ENCODE data around the gene SLC8A2. TPM values are rescaled to one million over a fixed set of nuclear protein-coding genes. Genes with fewer than 3 reads are reported as not detected.

Gene SLC8A2
- total RNA-seq, 1 donor from 2014 or later = 0.27 TPM

- Histone ChIP-seq H3K27ac (no peak overlapping the region), H3K36me3 (no peaks in the 10 kb centered on the region), H3K9me3 (no peaks in the 10 kb centered on the region), H3K4me3 (no peak overlapping the region), H3K27me3 (ENCODE audit: low read depth) (peaks cover 33% of the 10 kb centered on the region), H3K4me1 (no peaks in the 10 kb centered on the region)
- TF ChIP-seq CTCF (IDR thresholded peaks at IDR 0.05) = no peak
- intact Hi-C loops (cut with DNase I) = no loop called here
- DNase-seq = peak; percentile 3
- ATAC-seq = no peak
Measured at GRCh38 chr19:47408156-47408938, 63.3 kb downstream of the SLC8A2 start.

- H3K4me1 ChIP-seq = no peaks in the 10 kb centered on the region
- H3K4me3 ChIP-seq = no peak overlapping the region
- no peaks in the 10 kb centered on the region for H3K9me3 ChIP-seq
- no peaks in the 10 kb centered on the region for H3K36me3 ChIP-seq
- intact Hi-C loops (cut with DNase I) = no loop called here
- no peak overlapping the region for H3K27ac ChIP-seq
- no peak for DNase-seq
- TF ChIP-seq CTCF (IDR thresholded peaks at IDR 0.05) = no peak
- ATAC-seq = no peak
- peaks cover 33% of the 10 kb centered on the region for H3K27me3 ChIP-seq (ENCODE audit: low read depth)
Measured at GRCh38 chr19:47407417-47407774, 64.3 kb downstream of the SLC8A2 start.

GRCh38 chr19:47406711-47407416, 64.8 kb downstream of the SLC8A2 start:
- Histone ChIP-seq H3K27me3 (ENCODE audit: low read depth) (peaks cover 33% of the 10 kb centered on the region), H3K4me1 (no peaks in the 10 kb centered on the region), H3K4me3 (no peak overlapping the region), H3K36me3 (no peaks in the 10 kb centered on the region), H3K27ac (no peak overlapping the region), H3K9me3 (no peaks in the 10 kb centered on the region)
- peak; percentile 33 to 62 for ATAC-seq
- intact Hi-C loops (cut with DNase I) = no loop called here
- DNase-seq = no peak
- TF ChIP-seq CTCF (IDR thresholded peaks at IDR 0.05) = no peak

GRCh38 chr19:47405854-47406417, 65.8 kb downstream of the SLC8A2 start:
- no peak for TF ChIP-seq CTCF (IDR thresholded peaks at IDR 0.05)
- intact Hi-C loops (cut with DNase I) = no loop called here
- H3K9me3 ChIP-seq = no peaks in the 10 kb centered on the region
- no peak overlapping the region for H3K4me3 ChIP-seq
- H3K27ac ChIP-seq = no peak overlapping the region
- H3K36me3 ChIP-seq = no peaks in the 10 kb centered on the region
- DNase-seq (no peak), ATAC-seq (no peak)
- peaks cover 33% of the 10 kb centered on the region for H3K27me3 ChIP-seq (ENCODE audit: low read depth)
- H3K4me1 ChIP-seq = no peaks in the 10 kb centered on the region

- Histone ChIP-seq H3K4me1 (no peaks in the 10 kb centered on the region), H3K27me3 (ENCODE audit: low read depth) (peaks cover 33% of the 10 kb centered on the region), H3K4me3 (no peak overlapping the region), H3K36me3 (no peaks in the 10 kb centered on the region), H3K27ac (no peak overlapping the region), H3K9me3 (no peaks in the 10 kb centered on the region)
- no peak for TF ChIP-seq CTCF (IDR thresholded peaks at IDR 0.05)
- ATAC-seq = no peak
- no peak for DNase-seq
- intact Hi-C loops (cut with DNase I) = no loop called here
Measured at GRCh38 chr19:47405197-47405550, 66.5 kb downstream of the SLC8A2 start.

All from lower lobe of right lung (tissue), 2 donors.